Amniotic epithelial cell (primary cell): ENCODE results near the gene LIPE.

Experiments used
- DNase-seq: peaks from one replicate; pipeline ENCODE4 v3.0.0-alpha.2; 2010; ENCODE audit warnings: low read depth

LIPE gene

GRCh38 chr19:42378225-42379215, 48.7 kb downstream of the LIPE start:
- DNase-seq = no peak

GRCh38 chr19:42376177-42376555, 51.0 kb downstream of the LIPE start:
- DNase-seq = no peak

GRCh38 chr19:42375415-42376176, 51.6 kb downstream of the LIPE start:
- DNase-seq = no peak

GRCh38 chr19:42374826-42375376, 52.3 kb downstream of the LIPE start:
- DNase-seq = no peak

- DNase-seq = no peak
Measured at GRCh38 chr19:42370626-42371175, 56.5 kb downstream of the LIPE start.

- no peak for DNase-seq
Measured at GRCh38 chr19:42370068-42370520, 57.1 kb downstream of the LIPE start.

- DNase-seq = no peak
Measured at GRCh38 chr19:42369433-42370067, 57.6 kb downstream of the LIPE start.

- no peak for DNase-seq
Measured at GRCh38 chr19:42368765-42369164, 58.4 kb downstream of the LIPE start.

- DNase-seq = no peak
Measured at GRCh38 chr19:42368360-42368759, 58.8 kb downstream of the LIPE start.

GRCh38 chr19:42367929-42368328, 59.3 kb downstream of the LIPE start:
- no peak for DNase-seq

GRCh38 chr19:42366673-42367072, 60.5 kb downstream of the LIPE start:
- DNase-seq = no peak

GRCh38 chr19:42363614-42364346, 63.4 kb downstream of the LIPE start:
- no peak for DNase-seq

- no peak for DNase-seq
Measured at GRCh38 chr19:42362891-42363440, 64.2 kb downstream of the LIPE start.

- no peak for DNase-seq
Measured at GRCh38 chr19:42362342-42362741, 64.8 kb downstream of the LIPE start.

- no peak for DNase-seq
Measured at GRCh38 chr19:42361545-42361910, 65.7 kb downstream of the LIPE start.

GRCh38 chr19:42360787-42361544, 66.2 kb downstream of the LIPE start:
- DNase-seq = peak; percentile 77

- no peak for DNase-seq
Measured at GRCh38 chr19:42357290-42357689, 69.9 kb downstream of the LIPE start.

GRCh38 chr19:42356686-42357085, 70.5 kb downstream of the LIPE start:
- no peak for DNase-seq

GRCh38 chr19:42355896-42356295, 71.3 kb downstream of the LIPE start:
- no peak for DNase-seq

GRCh38 chr19:42353341-42354015, 73.7 kb downstream of the LIPE start:
- DNase-seq = no peak
